Stimulated activated CD4-positive, alpha-beta T cell treated with anti-CD3 and anti-CD28 coated beads, Interleukin-15, amount 100 ng/mL, for 24 hours (primary cell): ENCODE measurements around the gene COA8.
A peak's percentile ranks its signal among the peaks of the same experiment; 100 is the strongest.

Source experiments
- DNase-seq: peaks from one replicate; pipeline ENCODE4 v3.0.0-alpha.2; 2020

The COA8 gene

DNA sequence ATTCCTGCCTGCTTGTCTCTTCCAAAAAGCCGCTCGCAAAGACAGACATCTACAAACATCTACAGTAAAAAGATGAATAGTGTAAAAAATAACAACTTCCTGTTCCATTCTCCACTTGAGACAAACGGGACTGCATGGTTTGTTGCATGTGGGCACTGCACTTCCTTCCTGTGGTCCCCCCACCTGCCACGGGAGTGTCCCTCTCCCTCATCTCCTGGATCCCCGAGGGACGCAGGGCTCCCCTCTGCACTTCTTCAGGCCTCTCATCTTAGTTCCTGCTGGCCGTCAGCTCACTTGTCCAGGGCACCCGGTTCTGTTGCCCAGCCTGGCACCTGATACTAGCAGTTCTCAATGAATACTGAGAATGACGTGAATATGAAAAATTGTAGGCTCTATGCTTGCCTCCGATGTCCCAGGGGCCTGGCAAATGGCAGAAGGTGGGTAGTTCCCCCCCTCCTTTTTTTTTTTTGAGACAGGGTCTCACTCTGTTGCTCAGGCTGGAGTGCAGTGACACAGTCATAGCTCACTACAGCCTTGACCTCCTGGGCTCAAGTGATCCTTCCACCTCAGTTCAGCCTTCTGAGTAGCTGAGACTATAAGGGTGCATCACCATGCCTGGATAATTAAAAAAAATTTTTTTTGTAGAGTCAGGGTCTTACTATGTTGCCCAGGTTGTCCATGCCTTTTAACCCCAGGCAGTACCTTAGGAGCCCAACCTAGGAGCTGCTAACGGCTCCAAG lies 62.8 kb downstream of the COA8 start:
- peak; percentile 21 for DNase-seq

DNA sequence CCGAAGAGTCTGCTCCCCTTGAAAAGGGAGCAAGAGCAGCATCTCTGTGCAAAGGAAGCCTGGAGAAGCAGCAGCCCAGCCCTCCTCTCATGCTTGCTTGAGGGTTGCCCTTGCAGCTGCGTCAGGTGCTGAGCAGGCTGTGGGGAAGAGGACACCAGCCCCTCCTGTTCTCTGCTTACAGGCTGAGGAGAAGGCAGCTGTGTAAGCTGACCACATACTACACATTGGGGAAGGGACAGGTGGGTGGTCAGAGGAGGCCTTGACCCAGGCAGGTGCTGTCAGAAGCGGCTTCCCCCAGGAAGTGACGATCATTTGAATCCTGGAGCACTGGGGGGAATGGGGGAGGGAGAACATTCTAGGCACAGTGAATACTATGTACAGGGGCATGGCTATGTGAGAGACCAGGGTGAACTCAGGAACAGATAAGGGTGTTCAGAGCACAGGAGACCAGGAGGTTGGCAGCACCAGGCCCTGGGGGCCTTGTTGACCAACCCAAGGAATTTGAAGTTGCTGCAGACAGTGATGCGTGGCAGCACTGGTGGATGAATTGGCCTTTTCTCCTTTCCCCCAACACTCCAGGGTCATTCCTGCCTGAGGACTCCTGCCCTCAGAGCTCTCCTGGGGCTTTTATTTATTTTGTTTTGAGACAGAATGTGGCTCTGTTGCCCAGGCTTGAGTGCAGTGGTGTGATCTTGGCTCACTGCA lies 63.5 kb downstream of the COA8 start:
- DNase-seq = no peak

DNA sequence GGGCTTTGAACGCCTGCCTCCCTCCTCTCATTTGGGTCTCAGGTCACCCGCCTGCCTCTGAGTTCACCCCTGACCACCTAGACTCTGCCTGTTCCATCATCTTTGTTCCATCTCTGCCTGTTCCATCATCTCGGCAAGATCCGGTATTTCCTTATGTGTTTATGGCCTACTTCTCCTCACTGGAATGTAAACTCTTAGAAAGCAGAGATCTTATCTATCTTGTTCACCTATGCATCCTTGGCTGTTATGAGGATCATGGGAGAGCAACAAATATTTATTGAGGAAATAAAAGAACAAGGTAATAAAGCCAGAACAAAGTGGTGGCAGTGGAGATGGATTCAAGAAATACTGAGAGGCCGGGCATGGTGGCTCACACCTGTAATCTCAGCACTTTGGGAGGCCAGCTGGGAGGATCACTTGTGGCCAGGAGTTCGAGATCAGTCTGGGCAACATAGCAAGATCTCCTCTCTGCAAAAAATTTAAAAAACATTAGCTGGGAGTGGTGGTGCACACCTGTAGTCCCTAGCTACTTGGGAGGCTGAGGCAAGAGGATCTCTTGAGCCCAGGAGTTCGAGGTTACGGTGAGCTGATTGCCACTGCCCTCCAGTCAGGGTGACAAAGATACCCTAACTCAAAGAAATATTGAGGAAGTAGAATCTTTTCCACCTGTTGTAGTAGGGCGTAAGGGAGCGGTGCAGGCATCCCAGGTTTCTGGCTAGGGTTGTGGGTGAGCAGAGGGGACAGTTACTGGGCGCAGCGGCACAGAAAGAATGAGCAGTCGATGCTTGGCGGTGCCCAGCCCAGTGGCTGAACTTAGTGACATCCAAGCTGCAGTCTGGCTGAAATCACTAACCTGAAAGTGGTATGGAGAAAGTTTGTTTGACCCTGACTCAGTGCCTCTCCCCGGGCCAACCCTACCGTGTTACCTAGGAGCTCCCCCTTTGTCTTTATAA lies 64.6 kb downstream of the COA8 start:
- DNase-seq = no peak

DNA sequence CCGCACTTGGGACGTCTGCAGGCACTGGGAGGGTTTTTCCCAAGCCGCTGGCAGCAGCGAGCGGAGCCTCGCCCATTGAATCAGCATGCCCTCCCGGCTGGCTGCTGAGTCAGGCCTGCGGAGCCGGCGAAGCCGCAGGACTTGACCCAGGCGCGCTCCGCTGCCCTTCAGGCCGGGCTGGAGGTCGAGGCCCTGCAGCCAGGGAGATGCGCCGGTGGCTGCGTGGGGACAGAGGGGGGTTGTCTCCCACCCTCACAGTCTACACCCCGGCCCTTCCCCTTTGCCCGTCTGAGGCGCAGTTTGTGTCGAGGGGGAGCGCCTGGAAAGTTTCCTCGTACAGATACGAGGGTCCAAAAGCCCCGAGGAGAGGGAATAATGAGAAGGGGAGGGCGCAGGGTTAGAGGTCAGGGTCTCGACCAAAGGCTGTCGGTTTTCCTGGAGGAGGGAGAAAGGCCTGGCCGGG lies 65.5 kb downstream of the COA8 start:
- DNase-seq = peak; percentile 41

DNA sequence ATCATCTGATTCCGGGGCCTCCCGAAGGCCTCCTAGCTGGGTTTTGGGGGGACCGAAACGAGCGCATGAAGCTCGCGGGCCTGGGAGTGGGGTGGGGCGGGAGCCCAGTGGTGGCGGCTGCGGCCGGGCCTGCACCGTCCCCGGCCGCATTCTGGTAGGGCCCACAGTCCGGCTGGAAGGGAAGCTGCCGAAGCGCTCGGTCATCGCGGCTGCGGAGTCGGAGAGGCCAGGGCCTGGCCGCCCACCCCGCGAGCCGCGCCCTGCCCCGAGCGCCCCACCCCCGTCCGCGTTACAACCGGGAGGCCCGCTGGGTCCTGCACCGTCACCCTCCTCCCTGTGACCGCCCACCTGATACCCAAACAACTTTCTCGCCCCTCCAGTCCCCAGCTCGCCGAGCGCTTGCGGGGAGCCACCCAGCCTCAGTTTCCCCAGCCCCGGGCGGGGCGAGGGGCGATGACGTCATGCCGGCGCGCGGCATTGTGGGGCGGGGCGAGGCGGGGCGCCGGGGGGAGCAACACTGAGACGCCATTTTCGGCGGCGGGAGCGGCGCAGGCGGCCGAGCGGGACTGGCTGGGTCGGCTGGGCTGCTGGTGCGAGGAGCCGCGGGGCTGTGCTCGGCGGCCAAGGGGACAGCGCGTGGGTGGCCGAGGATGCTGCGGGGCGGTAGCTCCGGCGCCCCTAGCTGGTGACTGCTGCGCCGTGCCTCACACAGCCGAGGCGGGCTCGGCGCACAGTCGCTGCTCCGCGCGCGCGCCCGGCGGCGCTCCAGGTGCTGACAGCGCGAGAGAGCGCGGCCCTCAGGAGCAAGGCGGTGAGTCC lies 66.1 kb downstream of the COA8 start, which contains the start of gene KLC1:
TSS of gene KLC1 (plus strand) at position 528 of the 819 bp plus-strand sequence. CDS start 25,354 bp downstream, outside the sequence.
- peak; percentile 89 for DNase-seq

DNA sequence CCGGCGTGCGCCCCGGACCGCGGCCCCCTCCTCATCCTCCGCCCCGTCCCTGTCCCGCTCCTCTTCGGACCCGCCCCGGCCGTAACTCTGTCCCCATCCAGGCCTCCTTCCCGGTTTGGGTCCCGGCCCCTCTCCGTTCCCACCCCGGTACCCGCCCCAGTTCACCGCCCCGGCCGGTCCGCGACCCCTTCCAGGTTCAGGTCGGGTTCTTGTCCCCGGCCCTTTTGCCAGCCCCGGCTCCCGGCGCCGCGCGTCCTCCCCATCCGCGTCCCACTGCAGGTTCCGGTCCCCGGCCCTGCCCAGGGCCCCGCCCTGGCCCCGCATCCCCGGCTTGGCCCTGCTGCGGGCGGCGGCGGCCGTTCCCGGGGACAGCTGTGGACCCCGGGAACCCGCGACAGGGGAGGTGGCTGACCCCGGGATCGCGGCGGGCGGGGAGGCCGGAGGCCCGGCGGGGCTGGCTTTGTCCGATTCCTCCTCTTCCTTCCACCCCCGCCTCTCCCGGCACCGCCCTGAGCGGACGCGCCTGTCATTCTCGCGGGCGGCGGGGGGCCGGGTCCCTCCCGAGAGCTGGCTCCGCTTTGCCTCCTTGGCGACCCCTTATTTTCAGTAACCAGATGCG lies 66.9 kb downstream of the COA8 start:
- peak; percentile 72 for DNase-seq

DNA sequence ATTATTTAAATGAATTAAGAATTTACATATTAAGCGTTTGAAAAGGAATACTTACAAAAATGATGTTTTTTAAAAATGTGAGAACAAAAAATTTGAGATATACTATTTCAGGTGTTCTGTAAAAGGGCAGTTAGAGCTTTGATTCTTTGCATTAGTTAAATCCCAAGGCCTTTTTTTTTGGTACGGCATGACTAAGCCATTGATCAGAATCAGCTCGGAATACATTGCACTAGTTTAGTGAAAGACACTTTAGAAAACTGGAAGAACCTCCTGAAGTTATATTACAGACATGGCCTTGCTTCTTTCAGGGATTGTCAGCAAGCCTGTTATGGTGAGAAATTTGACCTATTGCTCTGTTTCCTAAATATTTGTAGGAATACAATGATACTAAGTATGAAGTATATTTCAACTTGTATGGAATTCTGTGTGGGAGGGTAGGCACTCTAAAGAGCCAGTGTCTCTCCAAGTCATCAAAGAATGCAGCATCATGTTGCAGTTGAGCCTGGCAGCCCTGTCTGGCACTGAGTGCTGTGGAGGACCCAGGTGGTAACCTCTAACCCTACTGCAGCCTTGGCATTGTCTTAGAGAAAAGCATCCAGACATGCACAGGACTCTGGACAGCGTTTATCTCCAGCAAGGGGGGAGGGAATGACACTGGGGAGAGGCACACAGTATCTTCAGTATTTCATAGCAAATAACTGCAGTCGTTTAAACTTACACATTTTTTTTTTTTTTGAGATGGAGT lies 67.8 kb downstream of the COA8 start:
- DNase-seq = no peak

DNA sequence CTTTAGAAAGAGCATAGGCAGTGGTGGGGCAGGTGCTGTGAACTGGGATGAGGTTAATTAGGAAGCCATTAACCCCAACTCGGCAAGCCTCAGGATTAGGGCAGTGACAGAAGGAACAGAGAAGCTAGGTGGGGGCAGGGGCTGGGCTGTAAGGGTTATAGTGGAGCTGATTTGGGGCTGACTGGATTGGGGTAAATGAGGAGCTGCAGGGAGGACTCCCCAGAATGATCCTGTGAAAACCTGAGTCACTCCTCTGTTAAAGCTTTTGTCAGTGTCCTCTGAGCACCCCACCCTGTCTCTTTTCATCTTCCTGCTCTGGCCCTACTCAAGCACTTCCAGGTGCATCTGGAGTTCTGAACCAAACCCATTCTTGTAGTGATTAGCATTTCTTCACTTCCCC lies 70.6 kb downstream of the COA8 start:
- DNase-seq = no peak

DNA sequence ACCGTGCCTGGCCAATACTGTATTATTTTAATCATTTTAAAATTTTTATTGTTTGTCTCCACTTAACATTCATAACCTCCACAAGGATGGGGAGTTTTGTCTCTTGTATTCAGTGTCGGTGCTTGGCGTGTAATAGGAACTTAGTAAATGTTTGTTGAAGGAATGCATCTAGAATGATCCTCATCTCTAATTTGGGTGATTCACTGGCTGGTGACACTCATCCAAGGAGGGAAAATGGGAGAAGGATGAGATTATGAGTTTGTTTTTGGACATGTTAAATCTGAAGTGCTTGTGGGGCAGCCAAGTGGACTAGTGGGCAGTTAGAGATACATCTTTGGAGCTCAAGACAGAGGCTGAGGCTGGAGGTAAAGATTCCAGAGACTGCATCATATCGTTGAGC lies 71.4 kb downstream of the COA8 start:
- DNase-seq = no peak

DNA sequence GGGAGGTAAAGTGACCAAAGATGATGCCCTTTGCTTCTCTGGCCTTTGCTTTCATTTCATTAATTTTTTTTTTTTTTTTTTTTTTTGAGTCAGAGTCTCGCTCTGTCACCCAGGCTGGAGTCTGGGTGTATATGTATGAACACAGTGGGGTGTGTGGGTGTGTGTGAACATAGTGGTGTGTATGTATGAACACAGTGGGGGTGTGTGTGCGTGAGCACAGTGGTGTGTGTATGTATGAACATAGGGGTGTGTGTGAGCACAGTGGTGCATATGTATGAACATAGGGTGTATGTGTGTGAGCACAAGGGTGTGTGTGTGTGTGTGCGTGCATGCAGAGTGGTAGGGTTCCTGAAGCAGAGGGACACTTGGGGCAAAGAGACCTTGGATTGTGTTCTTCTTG lies 75.8 kb downstream of the COA8 start:
- DNase-seq = no peak
